ENCODE data around the gene APLP1. TPM values are rescaled to one million over a fixed set of nuclear protein-coding genes. Genes with fewer than 3 reads are reported as not detected.
"Not testable (repeated sequence)": the region's sequence is repeated elsewhere in the genome, so short reads cannot be mapped to it uniquely, and the experiment has no call there.

APLP1 gene
- total RNA-seq, 2 experiments from 2014 or later: 0.76 to 1.1 TPM

- Mint-ChIP-seq H3K9me3 (no peaks in the 10 kb centered on the region), H3K4me1 (peaks cover 36% of the 10 kb centered on the region), H3K27ac (no peak overlapping the region), H3K27me3 (no peaks in the 10 kb centered on the region), H3K4me3 (no peak overlapping the region), H3K36me3 (ENCODE audit: low read depth) (peaks cover 14% of the 10 kb centered on the region)
- CTCF ChIA-PET: no interaction called here
- DNase-seq: no peak
- POLR2A ChIA-PET: no interaction called here
Measured at GRCh38 chr19:35907377-35907745, 39.0 kb downstream of the APLP1 start.

GRCh38 chr19:35908010-35908441 is 39.7 kb downstream of the APLP1 start, which contains the start of gene TYROBP:
TSS of gene TYROBP (minus strand) at chr19:35908295. CDS start at chr19:35908228, 67 bp downstream.
- no peaks in the 10 kb centered on the region for H3K27me3 Mint-ChIP-seq
- ChIA-PET POLR2A (interaction anchor here (1.4 kb wide), 1 partner anchor 22 kb away, joined by 3 read pairs; no protein-coding TSS in a partner anchor), CTCF (no interaction called here)
- no peak for DNase-seq
- H3K27ac Mint-ChIP-seq: no peak within 1 kb of the TSS
- H3K4me1 Mint-ChIP-seq: peaks cover 32% of the 10 kb centered on the region
- no peaks in the 10 kb centered on the region for H3K9me3 Mint-ChIP-seq
- peaks cover 12% of the 10 kb centered on the region for H3K36me3 Mint-ChIP-seq (ENCODE audit: low read depth)
- H3K4me3 Mint-ChIP-seq: no peak within 1 kb of the TSS

GRCh38 chr19:35908973-35909683 is 40.8 kb downstream of the APLP1 start:
- H3K9me3 Mint-ChIP-seq: no peaks in the 10 kb centered on the region
- peaks cover 22% of the 10 kb centered on the region for H3K4me1 Mint-ChIP-seq
- DNase-seq: no peak
- POLR2A ChIA-PET: interaction anchor here (1.4 kb wide), 1 partner anchor 23 kb away, joined by 3 read pairs; no protein-coding TSS in a partner anchor
- H3K27ac Mint-ChIP-seq: no peak overlapping the region
- CTCF ChIA-PET: no interaction called here
- no peaks in the 10 kb centered on the region for H3K27me3 Mint-ChIP-seq
- no peak overlapping the region for H3K4me3 Mint-ChIP-seq
- peaks cover 3% of the 10 kb centered on the region for H3K36me3 Mint-ChIP-seq (ENCODE audit: low read depth)

- no peaks in the 10 kb centered on the region for H3K27me3 Mint-ChIP-seq
- no peaks in the 10 kb centered on the region for H3K36me3 Mint-ChIP-seq (ENCODE audit: low read depth)
- no peaks in the 10 kb centered on the region for H3K9me3 Mint-ChIP-seq
- no peak for DNase-seq
- H3K4me1 Mint-ChIP-seq: peaks cover 17% of the 10 kb centered on the region
- H3K4me3 Mint-ChIP-seq: no peak overlapping the region
- CTCF ChIA-PET: no interaction called here
- POLR2A ChIA-PET: no interaction called here
- H3K27ac Mint-ChIP-seq: no peak overlapping the region
Measured at GRCh38 chr19:35909684-35910035, 41.3 kb downstream of the APLP1 start.

GRCh38 chr19:35910355-35910754 is 42.0 kb downstream of the APLP1 start:
- H3K9me3 Mint-ChIP-seq; H3K4me3 Mint-ChIP-seq; H3K36me3 Mint-ChIP-seq (ENCODE audit: low read depth); DNase-seq; H3K27me3 Mint-ChIP-seq; POLR2A ChIA-PET; H3K27ac Mint-ChIP-seq: not testable (repeated sequence)
- CTCF ChIA-PET: interaction anchor here (0.7 kb wide), 1 partner anchor 23 kb away, joined by 3 read pairs; no protein-coding TSS in a partner anchor
- H3K4me1 Mint-ChIP-seq: peaks cover 12% of the 10 kb centered on the region

- Mint-ChIP-seq H3K27me3 (no peaks in the 10 kb centered on the region), H3K4me3 (no peak overlapping the region), H3K27ac (no peak overlapping the region), H3K36me3 (ENCODE audit: low read depth) (no peaks in the 10 kb centered on the region), H3K4me1 (peaks cover 12% of the 10 kb centered on the region), H3K9me3 (no peaks in the 10 kb centered on the region)
- POLR2A ChIA-PET: interaction anchor here (1.2 kb wide), 1 partner anchor 18 kb away, joined by 5 read pairs; no protein-coding TSS in a partner anchor
- CTCF ChIA-PET: interaction anchor here (0.7 kb wide), 1 partner anchor 23 kb away, joined by 3 read pairs; no protein-coding TSS in a partner anchor
- no peak for DNase-seq
Measured at GRCh38 chr19:35911173-35911572, 42.8 kb downstream of the APLP1 start.

- Mint-ChIP-seq H3K36me3 (ENCODE audit: low read depth) (no peaks in the 10 kb centered on the region), H3K4me3 (no peak overlapping the region), H3K27me3 (no peaks in the 10 kb centered on the region), H3K9me3 (no peaks in the 10 kb centered on the region), H3K27ac (no peak overlapping the region), H3K4me1 (peaks cover 12% of the 10 kb centered on the region)
- CTCF ChIA-PET: interaction anchor here (0.7 kb wide), 1 partner anchor 28 kb away, joined by 3 read pairs; no protein-coding TSS in a partner anchor
- POLR2A ChIA-PET: interaction anchor here (0.9 to 1.2 kb wide), 3 partner anchors 11 to 19 kb away, joined by 3 to 5 read pairs (median 4); partner anchors contain the start of gene NFKBID
- no peak for DNase-seq
Measured at GRCh38 chr19:35911790-35912189, 43.4 kb downstream of the APLP1 start.

GRCh38 chr19:35913589-35913988 is 45.2 kb downstream of the APLP1 start:
- no peak overlapping the region for H3K4me3 Mint-ChIP-seq
- peaks cover 8% of the 10 kb centered on the region for H3K4me1 Mint-ChIP-seq
- DNase-seq: no peak
- ChIA-PET POLR2A (no interaction called here), CTCF (no interaction called here)
- no peaks in the 10 kb centered on the region for H3K9me3 Mint-ChIP-seq
- no peak overlapping the region for H3K27ac Mint-ChIP-seq
- peaks cover 1% of the 10 kb centered on the region for H3K27me3 Mint-ChIP-seq
- H3K36me3 Mint-ChIP-seq (ENCODE audit: low read depth): no peaks in the 10 kb centered on the region

- no peak overlapping the region for H3K27ac Mint-ChIP-seq
- peaks cover 4% of the 10 kb centered on the region for H3K4me1 Mint-ChIP-seq
- CTCF ChIA-PET: interaction anchor here (0.5 kb wide), 1 partner anchor 230 kb away, joined by 3 read pairs; no protein-coding TSS in a partner anchor
- no peaks in the 10 kb centered on the region for H3K9me3 Mint-ChIP-seq
- DNase-seq: no peak
- H3K4me3 Mint-ChIP-seq: no peak overlapping the region
- no peaks in the 10 kb centered on the region for H3K36me3 Mint-ChIP-seq (ENCODE audit: low read depth)
- POLR2A ChIA-PET: interaction anchor here (1.0 kb wide), 1 partner anchor 16 kb away, joined by 4 read pairs; no protein-coding TSS in a partner anchor
- peaks cover 1% of the 10 kb centered on the region for H3K27me3 Mint-ChIP-seq
Measured at GRCh38 chr19:35915443-35915842, 47.1 kb downstream of the APLP1 start.

GRCh38 chr19:35919306-35919705 is 50.9 kb downstream of the APLP1 start:
- CTCF ChIA-PET: no interaction called here
- Mint-ChIP-seq H3K9me3 (no peaks in the 10 kb centered on the region), H3K27ac (no peak overlapping the region), H3K36me3 (ENCODE audit: low read depth) (no peaks in the 10 kb centered on the region), H3K4me1 (no peaks in the 10 kb centered on the region), H3K27me3 (peaks cover 9% of the 10 kb centered on the region), H3K4me3 (no peak overlapping the region)
- DNase-seq: no peak
- POLR2A ChIA-PET: no interaction called here

GRCh38 chr19:35921012-35921411 is 52.6 kb downstream of the APLP1 start:
- CTCF ChIA-PET: interaction anchor here (1.5 kb wide), 1 partner anchor 39 kb away, joined by 4 read pairs; no protein-coding TSS in a partner anchor
- Mint-ChIP-seq H3K27ac (no peak overlapping the region), H3K9me3 (peaks cover 10% of the 10 kb centered on the region), H3K4me3 (no peak overlapping the region), H3K4me1 (no peaks in the 10 kb centered on the region), H3K36me3 (ENCODE audit: low read depth) (peaks cover 9% of the 10 kb centered on the region), H3K27me3 (peaks cover 17% of the 10 kb centered on the region)
- no peak for DNase-seq
- POLR2A ChIA-PET: interaction anchor here (1.5 kb wide), 1 partner anchor 10 kb away, joined by 7 read pairs; no protein-coding TSS in a partner anchor

GRCh38 chr19:35925501-35925900 is 57.1 kb downstream of the APLP1 start:
- Mint-ChIP-seq H3K9me3 (peaks cover 15% of the 10 kb centered on the region), H3K36me3 (ENCODE audit: low read depth) (peaks cover 10% of the 10 kb centered on the region), H3K27me3 (peaks cover 17% of the 10 kb centered on the region), H3K27ac (no peak overlapping the region), H3K4me1 (peaks cover 17% of the 10 kb centered on the region), H3K4me3 (no peak overlapping the region)
- no peak for DNase-seq
- ChIA-PET POLR2A (interaction anchor here (1.1 to 1.3 kb wide), 3 partner anchors 20 to 128 kb away, joined by 3 to 5 read pairs (median 4); partner anchors contain the start of gene THAP8), CTCF (interaction anchor here (1.2 kb wide), 1 partner anchor 42 kb away, joined by 3 read pairs; no protein-coding TSS in a partner anchor)

GRCh38 chr19:35928507-35928906 is 60.1 kb downstream of the APLP1 start:
- peaks cover 10% of the 10 kb centered on the region for H3K36me3 Mint-ChIP-seq (ENCODE audit: low read depth)
- ChIA-PET POLR2A (interaction anchor here (4.8 kb wide), 1 partner anchor 28 kb away, joined by 49 read pairs; the partner anchor contains the start of gene NFKBID), CTCF (interaction anchor here (4.5 kb wide), 1 partner anchor 47 kb away, joined by 120 read pairs; no protein-coding TSS in a partner anchor)
- peak overlapping the region; percentile 56 for H3K27ac Mint-ChIP-seq
- peaks cover 15% of the 10 kb centered on the region for H3K9me3 Mint-ChIP-seq
- peaks cover 32% of the 10 kb centered on the region for H3K4me1 Mint-ChIP-seq
- DNase-seq: no peak
- peaks cover 15% of the 10 kb centered on the region for H3K27me3 Mint-ChIP-seq
- H3K4me3 Mint-ChIP-seq: no peak overlapping the region

All from activated CD4-positive, alpha-beta memory T cell treated with anti-CD3 and anti-CD28 coated beads, Interleukin-2, amount 10 ng/mL, durations not matched to agents 7 days and 5 days (primary cell).